Stomach (tissue), 9 donors: Measurements from ENCODE around the gene NTN1. TPM values are rescaled to one million over a fixed set of nuclear protein-coding genes. Genes with fewer than 3 reads are reported as not detected.

Source experiments
- DNase-seq, 2 donors: peaks; one replicate each; pipeline versions ENCODE4 v3.0.0 to v3.0.0-alpha.2; 2013 to 2019
- H3K27ac ChIP-seq, 5 donors: fragments of 200-600 bp in 4 of 5; sonication (generic) in 4 of 5; one replicate each; pipeline ENCODE4 v1.5.1; 2013 to 2019; ENCODE audit warnings: mild to moderate bottlenecking in 1 of 5, moderate library complexity in 1 of 5
- H3K27me3 ChIP-seq, 3 donors: fragments of 200-600 bp; sonication (generic); one replicate each; pipeline ENCODE4 v1.5.1; 2017 to 2019; ENCODE audit warnings: mixed run types in 1 of 3
- H3K36me3 ChIP-seq, 4 donors: fragments of 200-600 bp; sonication (generic); 1 replicate in 3 of 4; 2 replicates in 1 of 4; pipeline ENCODE4 v1.5.1; 2016 to 2019
- H3K4me1 ChIP-seq, 4 donors: fragments of 200-600 bp; sonication (generic); one replicate each; pipeline ENCODE4 v1.5.1; 2016 to 2019
- H3K4me3 ChIP-seq, 4 donors: fragments of 200-600 bp; sonication (generic) in 3 of 4; one replicate each; pipeline ENCODE4 v1.5.1; 2016 to 2019; ENCODE audit warnings: mild to moderate bottlenecking in 1 of 4
- H3K9me3 ChIP-seq, 4 donors: fragments of 200-600 bp; sonication (generic); one replicate each; pipeline ENCODE4 v1.5.1; 2016 to 2019
- CTCF ChIP-seq, 7 experiments: fragments of 450-650 bp in 4 of 7; fragments of 200-600 bp in 3 of 7; sonication (generic) in 3 of 7; IDR thresholded peaks; one replicate each; pipeline ENCODE4 v1.5.1; 2016 to 2019; ENCODE audit warnings: antibody characterized with exemption in 7 of 7, control low read depth in 2 of 7, mild to moderate bottlenecking in 1 of 7
- EP300 ChIP-seq: sonication (generic); formaldehyde crosslinking; IDR thresholded peaks from one replicate; pipeline ENCODE4 v1.6.1; 2017; ENCODE audit warnings: antibody characterized with exemption
- POLR2A ChIP-seq, 4 donors: fragments of 450-650 bp; IDR thresholded peaks; one replicate each; pipeline ENCODE4 v1.6.1; 2016; ENCODE audit warnings: antibody characterized with exemption in 4 of 4, control low read depth in 2 of 4, mild to moderate bottlenecking in 1 of 4, moderate library complexity in 1 of 4
- POLR2AphosphoS5 ChIP-seq, 3 donors: sonication (generic); formaldehyde crosslinking; IDR thresholded peaks; one replicate each; pipeline ENCODE4 v1.6.1; 2016; ENCODE audit warnings: antibody characterized with exemption in 3 of 3
- WGBS, 5 donors: extraction: QIAGEN DNeasy Blood & Tissue Kit in 3 of 5; methylation state at CpG; one replicate each; pipeline versions ENCODE4 v1.1.5 to v1.1.7; 2013 to 2018; 5-methylcytosine and 5-hydroxymethylcytosine counted together
- intact Hi-C: fragments of 100-400 bp; cut with DNase I; formaldehyde crosslinking; loops from one replicate; pipeline ENCODE4 v1.15.1; 2023; ENCODE audit warnings: low total_unique reads
- polyA plus RNA-seq, 3 donors: library from polyadenylated mRNA; stranded (reverse); fragments of 200-250 nt; gene quantifications; one replicate each; pipeline ENCODE4 v1.2.3, GENCODE V29; 2013
- total RNA-seq, 5 donors: library from RNA; depleted of rRNA; stranded (reverse); fragments of >200 nt; gene quantifications; one replicate each; pipeline versions ENCODE4 v1.1.0 to v1.2.3, GENCODE V29; 2014 to 2016
- donor health status: healthy with polysubstance abuse.
- donor health status: Bipolar disorder and iron deficiency.
- donor health status: healthy.

NTN1 gene
- total and polyA plus RNA-seq, 8 donors, result 2.9 to 56.2 (median 9.0) TPM

- no peak for TF ChIP-seq EP300
- TF ChIP-seq POLR2A (IDR thresholded peaks at IDR 0.05), result no peak
- intact Hi-C loops, result no loop called here
- H3K4me3 ChIP-seq, result no peak overlapping the region
- peaks cover 0 to 20% (median 0%) of the 10 kb centered on the region in 3 donors for H3K27me3 ChIP-seq
- H3K36me3 ChIP-seq, result no peaks in the 10 kb centered on the region
- no peak for DNase-seq
- no peaks in the 10 kb centered on the region for H3K9me3 ChIP-seq
- H3K27ac ChIP-seq, result peak overlapping the region in 3 of 5 donors; percentile 38 to 68 (median 61)
- 44 to 75% (median 57%) methylated on average over 4 to 9 of the region's 9 CpGs for WGBS, 5 donors
- H3K4me1 ChIP-seq, result peaks cover 0 to 20% (median 7%) of the 10 kb centered on the region in 4 donors
Measured at GRCh38 chr17:9233271-9233599, 211.9 kb downstream of the NTN1 start.

GRCh38 chr17:9233761-9234160 lies 212.5 kb downstream of the NTN1 start:
- intact Hi-C loops, result no loop called here
- no peak for TF ChIP-seq POLR2A (IDR thresholded peaks at IDR 0.05)
- TF ChIP-seq EP300, result no peak
- TF ChIP-seq POLR2AphosphoS5 (IDR thresholded peaks at IDR 0.05), result no peak
- no peak for TF ChIP-seq CTCF (IDR thresholded peaks at IDR 0.05)
- H3K27me3 ChIP-seq, result peaks cover 0 to 20% (median 0%) of the 10 kb centered on the region in 3 donors
- peaks cover 1 to 20% (median 10%) of the 10 kb centered on the region in 4 donors for H3K4me1 ChIP-seq
- H3K4me3 ChIP-seq, result no peak overlapping the region
- H3K9me3 ChIP-seq, result no peaks in the 10 kb centered on the region
- WGBS, 5 donors, result 82 to 97% (median 89%) methylated on average over 4 to 7 of the region's 7 CpGs
- no peak for DNase-seq
- H3K27ac ChIP-seq, result peak overlapping the region in 2 of 5 donors; percentile 18 to 68
- H3K36me3 ChIP-seq, result no peaks in the 10 kb centered on the region

- Histone ChIP-seq H3K4me1 (peaks cover 8 to 27% (median 17%) of the 10 kb centered on the region in 4 donors), H3K27ac (peak overlapping the region in 2 of 5 donors; percentile 18 to 68), H3K27me3 (peaks cover 0 to 20% (median 0%) of the 10 kb centered on the region in 3 donors), H3K36me3 (no peaks in the 10 kb centered on the region), H3K4me3 (no peak overlapping the region), H3K9me3 (no peaks in the 10 kb centered on the region)
- intact Hi-C loops, result no loop called here
- TF ChIP-seq POLR2AphosphoS5 (IDR thresholded peaks at IDR 0.05), result no peak
- TF ChIP-seq CTCF (IDR thresholded peaks at IDR 0.05), result no peak
- no peak for TF ChIP-seq POLR2A (IDR thresholded peaks at IDR 0.05)
- no peak for TF ChIP-seq EP300
- DNase-seq, result no peak
- whole genome bisulfite sequencing, 5 donors, result 62 to 87% (median 82%) methylated on average over 5 to 8 of the region's 8 CpGs
Measured at GRCh38 chr17:9234389-9234945, 213.2 kb downstream of the NTN1 start.

GRCh38 chr17:9235346-9235745 lies 214.0 kb downstream of the NTN1 start:
- Histone ChIP-seq H3K4me1 (peaks cover 11 to 34% (median 23%) of the 10 kb centered on the region in 4 donors), H3K9me3 (no peaks in the 10 kb centered on the region), H3K27me3 (peaks cover 0 to 20% (median 0%) of the 10 kb centered on the region in 3 donors), H3K27ac (no peak overlapping the region), H3K4me3 (no peak overlapping the region), H3K36me3 (no peaks in the 10 kb centered on the region)
- WGBS, 5 donors, result 77 to 89% (median 83%) methylated on average over 4 of the region's 4 CpGs
- intact Hi-C loops, result no loop called here
- DNase-seq, result no peak
- no peak for TF ChIP-seq POLR2AphosphoS5 (IDR thresholded peaks at IDR 0.05)

- H3K27ac ChIP-seq, result peak overlapping the region in 2 of 5 donors; percentile 25 to 98
- peaks cover 0 to 20% (median 0%) of the 10 kb centered on the region in 3 donors for H3K27me3 ChIP-seq
- intact Hi-C loops, result no loop called here
- H3K9me3 ChIP-seq, result no peaks in the 10 kb centered on the region
- peak in 1 of 2 donors; percentile 48 for DNase-seq
- no peaks in the 10 kb centered on the region for H3K36me3 ChIP-seq
- H3K4me3 ChIP-seq, result no peak overlapping the region
- H3K4me1 ChIP-seq, result peaks cover 22 to 45% (median 34%) of the 10 kb centered on the region in 4 donors
- WGBS, 5 donors, result 74 to 94% (median 84%) methylated on average over 5 to 7 of the region's 7 CpGs
- no peak for TF ChIP-seq POLR2AphosphoS5 (IDR thresholded peaks at IDR 0.05)
- no peak for TF ChIP-seq CTCF (IDR thresholded peaks at IDR 0.05)
- no peak for TF ChIP-seq EP300
- TF ChIP-seq POLR2A (IDR thresholded peaks at IDR 0.05), result no peak
Measured at GRCh38 chr17:9236286-9237052, 215.2 kb downstream of the NTN1 start.
